Measurements from ENCODE around the gene SPPL2A.
A peak's percentile ranks its signal among the peaks of the same experiment; 100 is the strongest.
"Not testable (repeated sequence)": the region's sequence is repeated elsewhere in the genome, so short reads cannot be mapped to it uniquely, and the experiment has no call there.

The SPPL2A gene, protein sequence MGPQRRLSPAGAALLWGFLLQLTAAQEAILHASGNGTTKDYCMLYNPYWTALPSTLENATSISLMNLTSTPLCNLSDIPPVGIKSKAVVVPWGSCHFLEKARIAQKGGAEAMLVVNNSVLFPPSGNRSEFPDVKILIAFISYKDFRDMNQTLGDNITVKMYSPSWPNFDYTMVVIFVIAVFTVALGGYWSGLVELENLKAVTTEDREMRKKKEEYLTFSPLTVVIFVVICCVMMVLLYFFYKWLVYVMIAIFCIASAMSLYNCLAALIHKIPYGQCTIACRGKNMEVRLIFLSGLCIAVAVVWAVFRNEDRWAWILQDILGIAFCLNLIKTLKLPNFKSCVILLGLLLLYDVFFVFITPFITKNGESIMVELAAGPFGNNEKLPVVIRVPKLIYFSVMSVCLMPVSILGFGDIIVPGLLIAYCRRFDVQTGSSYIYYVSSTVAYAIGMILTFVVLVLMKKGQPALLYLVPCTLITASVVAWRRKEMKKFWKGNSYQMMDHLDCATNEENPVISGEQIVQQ

DNA sequence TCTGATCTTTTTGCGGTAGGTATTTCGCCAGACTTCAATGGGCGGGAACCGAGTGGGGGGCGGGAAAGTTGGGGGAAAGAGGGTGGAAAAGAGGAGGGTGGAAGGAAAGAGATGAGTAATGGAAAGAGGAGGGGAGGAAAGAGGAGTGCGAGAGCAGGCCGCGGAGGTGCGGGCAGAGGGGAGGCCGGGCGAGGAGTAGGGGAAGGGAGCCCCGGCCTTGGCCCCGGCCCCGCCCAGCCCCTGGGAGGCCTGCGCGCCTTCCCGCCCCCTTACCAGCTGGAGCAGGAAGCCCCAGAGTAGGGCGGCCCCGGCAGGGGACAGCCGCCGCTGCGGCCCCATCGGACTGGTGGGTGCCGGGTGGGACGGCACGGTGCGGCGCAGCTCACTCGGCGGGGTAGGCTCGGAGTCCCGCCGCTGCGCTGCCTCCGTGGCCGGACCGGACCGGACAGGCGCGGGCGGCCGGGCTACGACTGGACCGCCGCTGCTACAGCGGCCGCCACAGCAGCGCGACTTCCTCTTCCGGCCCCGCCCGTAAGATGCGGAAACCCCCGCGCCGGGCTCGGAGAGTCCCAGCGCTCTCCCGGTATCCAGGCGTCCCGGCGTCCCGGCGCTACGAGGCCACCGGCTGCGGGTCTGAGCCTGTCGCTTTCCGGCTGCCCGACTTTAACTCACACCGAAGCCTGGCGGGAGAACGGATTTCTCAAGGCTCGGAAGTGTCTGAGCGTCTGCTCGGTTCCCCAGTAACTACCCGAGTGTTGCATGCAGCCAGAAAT lies at the start of gene SPPL2A:
TSS of gene SPPL2A (minus strand) at position 512 of the 773 bp plus-strand sequence. CDS start at position 339, 173 bp downstream.
- DNase-seq (ENCODE audit: low read depth), result peak; percentile 82

DNA sequence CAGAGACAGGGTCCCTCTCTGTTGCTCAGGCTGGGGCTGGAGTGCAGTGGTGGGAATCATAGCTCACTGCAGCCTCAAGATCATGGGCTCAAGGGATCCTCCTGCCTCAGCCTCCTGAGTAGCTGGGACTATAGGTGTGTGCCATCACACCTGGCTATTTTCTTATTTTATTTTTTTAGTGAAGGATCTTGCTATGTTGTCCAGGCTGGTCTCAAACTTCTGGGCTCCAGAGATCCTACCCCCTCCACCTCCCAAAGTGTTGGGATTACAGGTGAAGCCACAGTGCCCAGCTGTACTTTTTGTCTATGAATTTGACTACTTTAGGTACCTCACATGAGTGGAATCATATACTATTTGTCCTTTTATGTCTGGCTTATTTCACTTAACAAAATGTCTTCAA lies 49.1 kb upstream of the SPPL2A start:
- no peak for DNase-seq (ENCODE audit: low read depth)

DNA sequence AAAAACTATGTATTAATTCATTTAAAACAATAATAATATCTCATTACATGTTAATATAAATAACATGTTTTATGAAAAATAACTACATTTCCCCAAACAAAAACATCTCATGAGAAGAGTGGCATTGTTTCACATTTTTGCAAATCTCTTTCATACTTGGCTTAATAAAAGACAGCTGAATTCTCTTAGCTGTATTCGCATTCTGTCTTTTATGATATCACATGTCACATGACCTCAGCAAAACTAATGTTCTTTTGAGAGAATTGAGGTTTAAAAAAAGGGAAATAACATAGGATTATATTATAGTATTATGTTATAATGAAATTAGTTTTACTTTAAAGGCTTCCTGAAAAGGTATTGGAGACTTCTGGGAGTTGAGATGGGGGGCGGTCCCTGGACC lies 48.4 kb upstream of the SPPL2A start:
- DNase-seq (ENCODE audit: low read depth), result no peak

DNA sequence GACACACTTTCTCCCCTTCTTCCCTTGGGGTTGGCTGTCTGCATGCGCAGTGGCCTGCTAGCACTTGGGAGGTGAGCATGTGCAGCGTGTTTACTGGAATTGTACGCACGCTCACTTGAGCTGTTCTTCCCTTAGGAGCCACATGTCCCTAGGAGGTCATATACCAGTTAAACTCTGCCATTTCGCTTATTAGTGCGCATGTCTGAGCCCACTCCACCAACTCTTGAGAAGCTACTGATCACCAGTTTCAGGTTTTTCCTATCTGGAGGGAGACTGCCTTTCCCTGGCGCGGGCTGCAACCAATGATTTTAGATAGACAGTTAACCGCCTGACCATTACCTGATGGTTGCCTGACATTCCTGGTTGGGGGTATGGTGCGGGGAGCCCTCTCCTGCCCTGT lies 47.6 kb upstream of the SPPL2A start:
- no peak for DNase-seq (ENCODE audit: low read depth)

DNA sequence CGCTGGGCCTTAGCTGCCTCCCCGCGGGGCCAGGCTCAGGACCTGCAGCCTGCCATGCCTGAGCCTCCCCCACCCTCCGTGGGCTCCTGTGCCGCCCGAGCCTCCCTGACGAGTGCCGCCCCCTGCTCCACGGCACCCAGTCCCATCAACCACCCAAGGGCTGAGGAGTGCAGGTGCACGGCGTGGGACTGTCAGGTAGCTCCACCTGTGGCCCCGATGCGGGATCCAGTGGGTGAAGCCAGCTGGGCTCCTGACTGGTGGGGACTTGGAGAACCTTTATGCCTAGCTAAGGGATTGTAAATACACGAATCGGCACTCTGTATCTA lies 46.6 kb upstream of the SPPL2A start:
- not testable (repeated sequence) for DNase-seq (ENCODE audit: low read depth)

DNA sequence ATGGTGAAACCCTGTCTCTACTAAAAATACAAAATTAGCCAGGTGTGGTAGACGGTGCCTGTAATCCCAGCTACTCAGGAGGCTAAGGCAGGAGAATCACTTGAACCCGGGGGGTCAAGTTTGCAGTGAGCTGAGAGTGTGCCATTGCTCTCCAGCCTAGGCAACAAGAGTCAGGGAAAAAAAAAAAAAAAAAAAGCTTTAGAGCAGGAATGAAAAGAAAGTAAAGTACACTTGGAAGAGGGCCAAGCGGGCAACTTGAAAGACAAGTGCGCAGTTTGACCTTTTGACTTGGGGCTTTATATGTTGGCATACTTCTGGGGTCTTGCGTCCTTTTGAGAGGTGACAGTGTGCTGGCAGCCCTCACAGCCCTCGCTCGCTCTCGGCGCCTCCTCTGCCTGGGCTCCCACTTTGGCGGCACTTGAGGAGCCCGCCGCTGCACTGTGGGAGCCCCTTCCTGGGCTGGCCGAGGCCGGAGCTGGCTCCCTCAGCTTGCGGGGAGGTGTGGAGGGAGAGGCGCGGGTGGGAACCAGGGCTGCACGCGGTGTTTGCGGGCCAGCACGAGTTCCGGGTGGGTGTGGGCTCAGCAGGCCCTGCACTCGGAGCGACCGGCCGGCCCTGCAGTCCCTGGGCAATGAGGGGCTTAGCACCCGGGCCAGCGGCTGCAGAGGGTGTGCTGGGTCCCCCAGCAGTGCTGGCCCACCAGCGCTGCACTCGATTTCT lies 46.1 kb upstream of the SPPL2A start:
- DNase-seq (ENCODE audit: low read depth), result not testable (repeated sequence)

DNA sequence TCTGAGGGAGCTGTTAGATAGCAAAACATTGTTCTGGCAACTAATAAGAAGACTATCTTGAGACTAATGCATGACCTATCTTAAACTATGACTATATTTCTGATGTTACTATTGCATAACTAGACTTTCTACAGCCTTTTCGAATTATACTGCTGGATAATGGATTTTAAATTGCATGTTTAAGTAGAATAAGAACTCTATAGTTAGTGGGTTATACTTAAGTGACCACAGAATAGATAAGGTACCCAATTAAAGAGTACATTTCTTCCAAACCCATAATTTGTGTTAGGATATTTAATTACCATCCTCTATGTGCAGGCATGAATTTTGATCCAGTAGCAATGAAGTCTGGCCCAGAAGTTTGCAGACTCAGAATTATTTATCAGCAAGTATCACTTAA lies 44.6 kb upstream of the SPPL2A start:
- DNase-seq (ENCODE audit: low read depth), result no peak

DNA sequence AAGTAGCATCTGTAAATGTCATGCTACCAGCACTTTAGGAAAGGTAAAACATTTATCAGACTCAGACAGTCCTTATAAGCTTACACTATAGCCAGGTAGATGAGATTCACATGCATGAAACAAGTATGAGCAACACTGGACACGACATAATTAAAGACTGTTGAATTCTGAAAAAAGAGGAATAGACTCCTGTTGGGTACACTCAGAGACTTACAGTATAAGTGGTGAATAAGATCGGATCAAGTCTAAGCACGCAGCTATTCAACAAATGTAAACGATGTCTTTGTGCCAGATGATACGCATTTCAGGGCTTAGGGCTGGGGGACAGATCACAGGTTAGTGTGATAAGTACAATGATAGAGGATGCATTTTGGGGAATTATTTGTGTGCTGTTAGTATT lies 43.2 kb upstream of the SPPL2A start:
- no peak for DNase-seq (ENCODE audit: low read depth)

DNA sequence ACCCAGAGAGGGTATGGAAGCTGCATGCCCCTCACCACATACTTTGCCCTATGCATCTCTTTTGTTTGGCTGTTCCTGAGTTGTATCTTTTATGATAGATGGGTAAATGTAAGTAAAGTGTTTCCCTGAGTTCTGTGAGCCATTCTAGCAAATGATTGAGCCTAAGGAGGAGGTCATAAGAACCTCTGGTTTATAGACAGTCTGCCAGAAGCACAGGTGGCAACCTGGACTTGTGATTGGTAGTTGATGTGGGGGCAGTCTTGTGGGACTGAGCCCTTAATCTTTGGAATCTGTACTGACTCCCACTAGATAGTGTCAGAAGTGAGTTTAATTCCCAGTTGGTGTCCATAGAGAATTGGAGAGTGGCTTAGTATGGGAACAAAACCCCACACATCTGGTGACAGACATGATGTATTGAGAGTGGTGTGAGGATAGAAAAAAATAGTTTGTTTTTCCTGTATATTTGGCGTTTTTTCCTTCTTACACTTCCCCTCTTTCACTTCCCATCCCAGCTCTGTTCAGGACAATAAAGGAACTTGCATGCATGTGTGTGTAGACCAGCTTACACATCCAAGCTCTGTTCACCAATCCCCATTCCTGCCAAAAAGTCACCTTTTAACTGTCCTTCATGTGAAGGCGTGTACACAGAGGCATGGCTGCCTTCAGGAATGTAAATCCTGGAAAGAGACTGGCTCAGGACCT lies 38.1 kb upstream of the SPPL2A start:
- DNase-seq (ENCODE audit: low read depth), result no peak

DNA sequence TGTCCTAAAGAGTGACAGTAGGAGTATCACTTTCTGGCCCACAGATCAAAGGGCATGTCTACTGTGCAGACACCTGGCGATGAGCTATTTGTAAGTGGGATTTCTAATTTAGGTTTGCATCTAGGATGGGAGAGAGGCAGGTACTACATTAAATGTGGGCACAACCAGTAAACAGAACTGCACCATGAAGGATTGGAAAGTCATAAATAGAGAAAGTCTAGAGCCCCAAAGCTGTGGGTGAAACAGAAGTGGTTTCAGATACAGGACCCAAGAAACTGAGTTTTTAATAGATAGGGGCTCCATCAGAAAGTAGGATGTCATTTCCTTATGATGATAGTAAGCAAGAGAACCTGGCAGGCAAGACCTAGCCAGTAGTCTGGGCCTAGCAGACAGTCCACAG lies 35.2 kb upstream of the SPPL2A start:
- no peak for DNase-seq (ENCODE audit: low read depth)

DNA sequence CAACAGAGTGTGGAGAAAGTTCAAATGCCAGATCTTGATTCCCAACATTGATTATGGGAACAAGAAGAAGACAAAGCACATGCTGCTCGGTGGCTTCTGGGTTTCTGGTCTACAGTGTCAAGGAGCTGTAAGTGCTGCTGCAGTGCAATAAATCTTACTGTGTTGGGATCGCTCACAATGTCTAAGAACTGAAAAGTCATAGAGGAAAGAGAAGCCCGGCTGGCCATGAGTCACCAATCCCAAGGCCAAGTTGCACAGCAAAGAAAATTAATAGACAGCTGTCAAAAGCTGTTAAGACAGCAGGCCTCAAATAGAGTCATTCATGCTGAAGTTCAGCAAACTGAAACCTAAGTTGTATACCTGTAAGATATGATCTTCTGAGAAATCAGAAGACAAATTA lies 33.2 kb upstream of the SPPL2A start:
- no peak for DNase-seq (ENCODE audit: low read depth)

DNA sequence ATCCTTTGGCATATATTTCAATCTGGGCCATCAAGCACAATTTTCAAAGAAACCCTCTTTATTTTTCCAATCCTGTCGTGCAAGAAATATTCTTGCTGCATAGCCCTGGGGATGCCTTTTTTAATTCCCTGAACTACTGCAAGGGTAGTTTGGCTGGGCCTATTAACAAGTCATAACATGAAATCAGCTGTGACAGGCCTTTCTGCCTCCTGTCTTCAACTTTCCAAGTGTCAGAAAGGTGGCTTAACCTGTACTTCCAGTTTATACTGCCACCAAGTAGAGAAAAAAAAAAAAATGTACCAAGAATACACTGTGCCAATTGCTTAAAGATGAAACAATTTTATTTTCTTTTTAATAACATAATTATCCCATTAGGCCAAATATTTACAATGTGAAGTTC lies 32.4 kb upstream of the SPPL2A start:
- no peak for DNase-seq (ENCODE audit: low read depth)

DNA sequence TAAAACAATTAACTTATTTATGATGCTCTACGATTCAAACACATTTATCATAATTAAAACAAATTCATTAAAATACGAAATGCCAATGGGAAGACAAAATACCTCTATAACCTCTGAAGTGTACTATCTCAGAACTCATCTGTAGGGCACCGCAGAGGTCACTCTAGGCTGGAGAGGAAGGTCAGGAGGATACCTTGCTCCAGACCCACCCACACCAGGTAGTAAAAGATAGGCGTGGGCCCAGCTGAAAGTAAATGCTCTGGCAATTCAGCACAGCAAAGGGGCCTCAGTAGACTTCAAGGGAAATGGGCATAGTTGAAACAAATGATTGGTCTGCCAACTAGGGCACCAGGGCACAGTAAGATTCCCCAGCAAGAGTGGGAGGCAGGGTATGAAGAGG lies 26.0 kb upstream of the SPPL2A start:
- no peak for DNase-seq (ENCODE audit: low read depth)

DNA sequence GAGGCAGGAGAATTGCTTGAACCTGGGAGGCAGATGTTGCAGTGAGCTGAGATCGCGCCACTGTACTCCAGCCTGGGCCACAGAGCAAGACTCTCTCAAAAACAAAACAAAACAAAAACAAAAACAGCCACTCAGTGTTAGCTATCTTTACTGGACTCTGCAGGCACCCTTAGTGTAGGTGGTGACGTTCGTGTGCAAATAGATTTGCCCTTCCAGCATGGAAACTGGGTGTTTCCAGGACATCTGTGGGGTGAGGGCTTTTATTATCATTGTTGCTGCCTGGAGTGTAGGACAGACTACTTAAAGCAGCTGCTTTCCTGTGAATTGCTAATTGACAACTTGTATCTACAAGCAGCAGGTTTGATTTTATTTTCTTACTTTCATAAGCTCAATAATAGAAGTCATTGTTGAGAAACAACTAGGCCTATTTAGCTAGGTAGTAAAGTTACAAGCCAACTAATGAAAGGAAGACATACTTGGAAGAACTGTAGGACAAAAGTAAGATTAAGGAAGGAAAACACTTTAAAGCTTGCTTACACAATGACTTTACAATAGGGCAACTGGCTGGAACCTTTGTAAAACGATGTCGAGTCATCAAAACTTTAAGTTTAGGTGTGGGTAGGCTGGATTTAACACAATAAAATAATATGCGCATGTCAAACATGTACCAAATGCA lies 25.4 kb upstream of the SPPL2A start:
- DNase-seq (ENCODE audit: low read depth), result no peak

DNA sequence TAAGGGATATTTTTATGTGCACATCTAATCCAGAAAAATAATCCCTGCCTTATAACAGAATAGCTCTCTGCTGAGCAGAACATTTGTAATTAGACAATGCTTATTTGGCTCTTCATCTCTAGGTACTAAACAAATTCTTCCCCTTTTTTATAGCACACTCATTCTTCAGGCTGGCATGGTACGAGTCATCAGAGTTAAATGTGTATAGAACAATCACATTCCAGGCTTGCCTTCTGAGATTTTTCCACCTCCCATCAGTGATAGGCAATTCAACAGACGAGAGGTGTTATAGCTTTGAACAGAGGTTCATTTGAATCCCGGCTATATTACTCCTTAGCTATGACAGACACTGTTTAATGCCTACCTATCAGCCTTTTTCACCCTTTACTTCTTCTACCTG lies 21.4 kb upstream of the SPPL2A start:
- DNase-seq (ENCODE audit: low read depth), result no peak

DNA sequence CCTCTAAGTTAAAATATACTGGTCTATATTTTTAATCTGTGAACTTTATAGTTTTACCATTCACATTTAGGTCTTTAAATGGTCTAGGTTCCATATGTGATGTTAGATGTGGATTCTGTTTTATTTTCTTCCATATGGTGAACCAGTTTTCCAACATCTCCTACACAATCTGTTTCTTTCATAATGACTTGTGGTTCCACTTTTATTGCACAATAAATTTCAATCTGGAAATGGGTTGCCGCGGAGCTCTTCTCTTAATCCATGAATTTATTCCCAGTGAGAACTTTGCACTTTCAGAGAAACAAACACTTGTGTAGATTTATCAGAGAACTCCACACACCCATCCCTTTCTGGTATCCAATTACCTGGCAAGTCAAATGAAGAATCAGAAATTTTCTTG lies 20.9 kb upstream of the SPPL2A start:
- DNase-seq (ENCODE audit: low read depth), result no peak

DNA sequence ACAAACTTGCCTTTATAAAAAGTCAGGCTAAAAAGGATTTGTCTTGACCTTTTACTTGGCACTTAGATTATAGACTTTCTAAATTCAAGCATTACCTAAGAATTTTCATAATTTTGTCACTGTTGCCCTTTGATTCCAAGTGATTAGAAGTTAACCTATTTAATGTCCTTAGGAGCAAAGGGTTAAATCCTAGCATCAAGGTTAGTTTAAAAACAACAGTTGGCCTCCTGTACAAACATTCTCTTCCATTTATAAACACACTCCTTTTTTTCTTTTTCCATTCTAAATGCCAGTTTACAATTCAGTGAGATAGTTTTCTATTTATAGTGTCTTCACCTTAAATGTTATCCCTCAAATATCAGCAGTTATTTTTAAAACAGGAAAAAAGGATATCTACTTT lies 18.4 kb upstream of the SPPL2A start:
- DNase-seq (ENCODE audit: low read depth), result no peak

DNA sequence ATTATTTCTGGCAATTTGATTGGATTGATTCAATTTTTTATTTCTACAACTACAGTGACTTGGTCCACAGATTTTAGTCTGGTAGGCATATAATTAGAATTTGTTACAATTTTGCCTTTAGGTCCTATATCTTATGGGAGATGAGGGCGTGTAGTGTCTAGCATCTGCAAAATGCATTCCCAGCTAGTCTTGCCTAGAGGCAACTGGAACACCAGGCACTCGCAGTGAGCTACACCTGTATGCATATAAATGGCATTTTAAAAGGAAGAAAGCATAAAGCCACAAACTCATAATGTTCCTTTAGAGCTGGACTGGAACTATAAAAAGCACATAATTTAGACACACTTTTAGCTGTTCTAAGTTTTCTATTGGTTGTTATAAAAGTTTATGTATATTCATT lies 17.9 kb upstream of the SPPL2A start:
- no peak for DNase-seq (ENCODE audit: low read depth)

DNA sequence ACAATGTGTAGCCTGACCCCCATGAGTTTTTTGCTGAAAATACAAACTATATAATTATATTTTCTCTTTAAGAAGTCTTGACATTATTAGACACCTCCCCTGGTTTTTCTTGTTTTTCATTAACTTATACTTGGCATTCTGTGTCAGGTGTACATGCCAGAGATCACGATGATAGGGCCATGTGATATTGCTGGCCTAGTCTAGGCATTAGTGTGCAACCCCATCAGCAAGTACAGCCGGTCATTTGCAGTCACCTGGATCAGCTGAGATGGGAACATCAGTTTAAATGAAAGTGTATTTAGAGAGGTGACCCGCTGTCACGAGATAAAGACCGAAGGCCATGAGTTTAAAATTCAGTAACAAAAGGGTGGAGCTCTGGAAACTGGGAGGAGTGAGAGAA lies 12.6 kb upstream of the SPPL2A start:
- no peak for DNase-seq (ENCODE audit: low read depth)

DNA sequence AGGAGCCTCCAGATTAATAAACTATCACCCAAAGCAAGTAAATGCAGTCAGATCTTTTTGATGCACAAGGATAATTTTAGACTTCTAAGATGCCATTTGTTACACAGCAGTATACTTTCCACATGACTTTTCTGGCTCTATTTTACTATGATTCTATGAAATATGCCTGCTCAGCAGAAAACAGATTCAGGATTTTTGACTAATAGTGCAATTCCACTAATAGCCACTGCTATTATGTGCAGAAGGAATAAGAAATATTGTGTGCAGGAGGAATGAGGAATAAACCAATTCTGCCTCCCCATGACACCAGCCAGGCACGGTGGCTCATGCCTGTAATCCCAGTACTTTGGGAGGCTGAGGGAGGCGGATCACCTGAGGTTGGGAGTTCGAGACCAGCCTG lies 11.5 kb upstream of the SPPL2A start:
- no peak for DNase-seq (ENCODE audit: low read depth)

DNA sequence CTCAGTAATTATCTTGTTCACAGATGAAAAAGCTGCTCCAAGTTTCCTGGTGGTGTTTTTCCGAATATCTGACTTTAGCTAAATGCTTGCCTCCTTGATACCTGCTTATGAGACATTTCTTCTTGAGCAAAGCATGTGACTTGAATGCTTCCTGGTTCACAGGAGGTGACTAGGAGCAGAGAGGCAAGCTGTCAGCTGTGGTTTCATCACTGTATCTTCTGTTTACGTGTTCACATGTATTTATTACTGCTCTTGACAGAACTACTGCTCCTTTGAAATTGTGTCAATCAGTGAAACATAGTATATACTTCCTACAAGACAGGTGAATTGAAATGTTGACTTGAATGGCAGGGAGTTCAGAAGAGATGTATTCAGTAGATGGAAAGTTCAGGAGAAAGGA lies 8.9 kb upstream of the SPPL2A start:
- DNase-seq (ENCODE audit: low read depth), result no peak

DNA sequence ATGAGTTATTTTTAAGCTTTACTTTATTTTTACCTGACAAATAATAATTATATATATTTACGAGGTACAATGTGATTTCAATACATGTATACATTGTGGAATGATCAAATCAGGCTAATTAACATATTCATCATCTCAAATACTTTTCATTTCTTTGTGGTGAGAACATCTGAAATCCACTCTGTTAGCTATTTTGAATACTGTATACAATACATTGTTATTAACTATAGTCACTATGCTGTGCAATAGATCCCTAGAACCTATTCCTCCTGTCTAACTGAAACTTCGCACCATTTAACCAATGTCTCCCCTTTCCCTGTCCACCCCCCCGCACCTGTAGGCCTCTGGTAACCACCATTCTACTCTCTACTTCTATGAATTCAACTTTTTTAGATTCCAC lies 7.9 kb upstream of the SPPL2A start:
- no peak for DNase-seq (ENCODE audit: low read depth)
